PC-3 (cell line): ENCODE measurements around the gene CD274. TPM values are rescaled to one million over a fixed set of nuclear protein-coding genes. Genes with fewer than 3 reads are reported as not detected.

Source experiments
- ATAC-seq: fragments of 200-7000 bp; cut with Tn5 transposase; 2 replicates; pipeline ENCODE4 v1.9.1; 2020; ENCODE audit warnings: mild to moderate bottlenecking, moderate library complexity
- BruUV-seq: library from RNA; stranded (reverse); fragments of 400-500 nt; replicated peaks from 2 replicates; lab custom pipeline; 2021; lab: Mats Ljungman, UMichigan
- CTCF ChIA-PET: fragments of 300-600 bp; sonication (Branson Sonifier 250); formaldehyde crosslinking; loops from one replicate; lab custom pipeline; 2022; ENCODE audit warnings: antibody characterized with exemption; lab: Charles Lee
- POLR2A ChIA-PET: fragments of 300-600 bp; sonication (Branson Sonifier 250); formaldehyde crosslinking; loops from one replicate; lab custom pipeline; 2022; ENCODE audit warnings: antibody characterized with exemption; ENCODE audit not compliant: unreplicated experiment; lab: Charles Lee
- DNase-seq: peaks from one replicate; pipeline ENCODE4 v3.0.0-alpha.2; 2015
- H2AFZ ChIP-seq: fragments of 300-600 bp; sonication (generic); 2 replicates; pipeline ENCODE4 v1.6.0; 2016; ENCODE audit warnings: antibody characterized with exemption, low read length
- H3F3A ChIP-seq: fragments of 300-600 bp; sonication (generic); one replicate; pipeline ENCODE4 v1.6.0; 2017; ENCODE audit warnings: antibody characterized with exemption, low read length, control low read depth, mild to moderate bottlenecking; ENCODE audit not compliant: unreplicated experiment
- H3K27ac ChIP-seq: fragments of 300-600 bp; sonication (generic); 2 replicates; pipeline ENCODE4 v1.5.1; 2016; ENCODE audit warnings: mild to moderate bottlenecking, low read length
- H3K27me3 ChIP-seq: fragments of 300-600 bp; sonication (generic); 2 replicates; pipeline ENCODE4 v1.6.1; 2016; ENCODE audit warnings: low read length, mixed read lengths
- H3K36me3 ChIP-seq: fragments of 300-600 bp; sonication (generic); 2 replicates; pipeline ENCODE4 v1.6.1; 2016; ENCODE audit warnings: low read depth, mixed run types, low read length, mixed read lengths
- H3K4me1 ChIP-seq: fragments of 300-600 bp; sonication (generic); 2 replicates; pipeline ENCODE4 v1.5.1; 2016; ENCODE audit warnings: low read length; ENCODE audit not compliant: insufficient read depth
- H3K4me2 ChIP-seq: fragments of 300-600 bp; sonication (generic); 2 replicates; pipeline ENCODE4 v1.6.0; 2016; ENCODE audit warnings: low read length
- H3K4me3 ChIP-seq: fragments of 300-600 bp; sonication (generic); 2 replicates; pipeline ENCODE4 v1.5.1; 2016; ENCODE audit warnings: mild to moderate bottlenecking, low read length, mixed read lengths
- H3K79me2 ChIP-seq: fragments of 300-600 bp; sonication (generic); 2 replicates; pipeline ENCODE4 v1.6.1; 2017; ENCODE audit warnings: low read length, mixed read lengths
- H3K9ac ChIP-seq: fragments of 300-600 bp; sonication (generic); 2 replicates; pipeline ENCODE4 v1.6.0; 2016; ENCODE audit warnings: mild to moderate bottlenecking, low read length
- H3K9me2 ChIP-seq: fragments of 300-600 bp; sonication (generic); replicated peaks from 2 replicates; pipeline ENCODE4 v1.6.1; 2016; ENCODE audit warnings: mixed run types, low read length, mixed read lengths
- H3K9me3 ChIP-seq: fragments of 300-600 bp; sonication (generic); 2 replicates; pipeline ENCODE4 v1.6.1; 2016; ENCODE audit warnings: low read length, mixed read lengths
- H4K20me1 ChIP-seq: fragments of 300-600 bp; sonication (generic); 2 replicates; pipeline ENCODE4 v1.6.1; 2016; ENCODE audit warnings: low read length, mixed read lengths
- EZH2 ChIP-seq: fragments of 300-600 bp; sonication (generic); IDR thresholded peaks from one replicate; pipeline ENCODE4 v1.6.1; 2017; ENCODE audit warnings: antibody characterized with exemption, mild to moderate bottlenecking, low read length; ENCODE audit not compliant: unreplicated experiment
- EZH2phosphoT487 ChIP-seq: fragments of 300-600 bp; sonication (generic); IDR thresholded peaks from 2 replicates; pipeline ENCODE4 v1.6.1; 2018; ENCODE audit warnings: mild to moderate bottlenecking, antibody characterized with exemption, low read length, borderline replicate concordance
- intact Hi-C: fragments of 100-400 bp; cut with micrococcal nuclease; formaldehyde crosslinking; loops from 2 replicates; pipeline ENCODE4 v1.9.0; 2023
- total RNA-seq: library from RNA; depleted of rRNA; stranded (reverse); fragments of >200 nt; gene quantifications from 2 replicates; pipeline ENCODE4 v1.2.3, GENCODE V29; 2014
- TF ChIP-seq, protein P1 (sequence below): fragments of 300-600 bp; sonication (generic); conservative IDR thresholded peaks from 2 replicates; pipeline ENCODE4 v1.5.1; 2017; ENCODE audit warnings: antibody characterized with exemption, low read depth, mild to moderate bottlenecking, low read length

The CD274 gene
- total RNA-seq, 1 experiment from 2014 or later = 3.8 TPM

DNA sequence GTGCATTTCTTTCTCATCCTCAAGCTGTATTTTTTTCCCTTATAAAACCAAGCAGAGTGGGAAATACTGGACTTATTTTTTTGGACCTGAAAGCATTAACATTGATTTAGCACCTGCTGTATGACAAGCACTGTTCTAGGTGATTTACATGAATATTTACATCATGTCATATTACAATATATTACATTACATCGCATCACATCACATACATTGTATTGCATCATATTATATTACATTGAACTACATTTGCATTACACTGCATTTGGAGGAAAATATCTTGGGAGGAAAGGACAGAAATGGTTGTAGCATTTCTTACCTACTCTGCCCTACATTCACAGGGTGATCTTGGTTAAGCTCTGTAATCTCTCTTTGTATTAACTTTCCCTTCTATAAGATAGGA, 48.8 kb downstream of the CD274 start:
- TF ChIP-seq EZH2 (no peak), EZH2phosphoT487 (no peak)
- TF ChIP-seq, protein P1, sequence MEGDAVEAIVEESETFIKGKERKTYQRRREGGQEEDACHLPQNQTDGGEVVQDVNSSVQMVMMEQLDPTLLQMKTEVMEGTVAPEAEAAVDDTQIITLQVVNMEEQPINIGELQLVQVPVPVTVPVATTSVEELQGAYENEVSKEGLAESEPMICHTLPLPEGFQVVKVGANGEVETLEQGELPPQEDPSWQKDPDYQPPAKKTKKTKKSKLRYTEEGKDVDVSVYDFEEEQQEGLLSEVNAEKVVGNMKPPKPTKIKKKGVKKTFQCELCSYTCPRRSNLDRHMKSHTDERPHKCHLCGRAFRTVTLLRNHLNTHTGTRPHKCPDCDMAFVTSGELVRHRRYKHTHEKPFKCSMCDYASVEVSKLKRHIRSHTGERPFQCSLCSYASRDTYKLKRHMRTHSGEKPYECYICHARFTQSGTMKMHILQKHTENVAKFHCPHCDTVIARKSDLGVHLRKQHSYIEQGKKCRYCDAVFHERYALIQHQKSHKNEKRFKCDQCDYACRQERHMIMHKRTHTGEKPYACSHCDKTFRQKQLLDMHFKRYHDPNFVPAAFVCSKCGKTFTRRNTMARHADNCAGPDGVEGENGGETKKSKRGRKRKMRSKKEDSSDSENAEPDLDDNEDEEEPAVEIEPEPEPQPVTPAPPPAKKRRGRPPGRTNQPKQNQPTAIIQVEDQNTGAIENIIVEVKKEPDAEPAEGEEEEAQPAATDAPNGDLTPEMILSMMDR = no peak
- Histone ChIP-seq H3K4me1 (peaks cover 11% of the 10 kb centered on the region), H4K20me1 (no peaks in the 10 kb centered on the region), H3K79me2 (no peaks in the 10 kb centered on the region), H3K9me3 (no peaks in the 10 kb centered on the region), H3K9me2 (no peaks in the 10 kb centered on the region), H3K27me3 (no peaks in the 10 kb centered on the region), H3K36me3 (no peaks in the 10 kb centered on the region), H3K4me3 (no peak overlapping the region), H3K27ac (no peak overlapping the region), H3F3A (no peaks in the 10 kb centered on the region), H3K9ac (no peak overlapping the region), H2AFZ (no peak overlapping the region), H3K4me2 (no peak overlapping the region)
- ATAC-seq = no peak
- DNase-seq = no peak
- no TSS peak for BruUV-seq
- CTCF ChIA-PET = no interaction called here
- POLR2A ChIA-PET = interaction anchor here (0.5 kb wide), 1 partner anchor 17 kb away, joined by 6 read pairs; no protein-coding TSS in a partner anchor
- intact Hi-C loops = no loop called here

- Histone ChIP-seq H2AFZ (0 out of 2 replicates have a peak overlapping the region, but pooled peaks have one; percentile 25), H3K79me2 (no peaks in the 10 kb centered on the region), H3K9ac (no peak overlapping the region), H3K4me3 (no peak overlapping the region), H4K20me1 (no peaks in the 10 kb centered on the region), H3K9me3 (no peaks in the 10 kb centered on the region), H3K4me1 (peaks cover 9% of the 10 kb centered on the region; the same call in 1 of the 2 replicates), H3K4me2 (no peak overlapping the region), H3K27ac (no peak overlapping the region), H3K27me3 (no peaks in the 10 kb centered on the region), H3K36me3 (no peaks in the 10 kb centered on the region), H3F3A (no peaks in the 10 kb centered on the region), H3K9me2 (no peaks in the 10 kb centered on the region)
- intact Hi-C loops = no loop called here
- POLR2A ChIA-PET = no interaction called here
- TF ChIP-seq EZH2phosphoT487 (no peak), EZH2 (no peak)
- TF ChIP-seq, protein P1 = no peak
- CTCF ChIA-PET = no interaction called here
- no TSS peak for BruUV-seq
- ATAC-seq (no peak), DNase-seq (peak; percentile 41)
Measured at GRCh38 chr9:5499889-5500398, 49.6 kb downstream of the CD274 start.

DNA sequence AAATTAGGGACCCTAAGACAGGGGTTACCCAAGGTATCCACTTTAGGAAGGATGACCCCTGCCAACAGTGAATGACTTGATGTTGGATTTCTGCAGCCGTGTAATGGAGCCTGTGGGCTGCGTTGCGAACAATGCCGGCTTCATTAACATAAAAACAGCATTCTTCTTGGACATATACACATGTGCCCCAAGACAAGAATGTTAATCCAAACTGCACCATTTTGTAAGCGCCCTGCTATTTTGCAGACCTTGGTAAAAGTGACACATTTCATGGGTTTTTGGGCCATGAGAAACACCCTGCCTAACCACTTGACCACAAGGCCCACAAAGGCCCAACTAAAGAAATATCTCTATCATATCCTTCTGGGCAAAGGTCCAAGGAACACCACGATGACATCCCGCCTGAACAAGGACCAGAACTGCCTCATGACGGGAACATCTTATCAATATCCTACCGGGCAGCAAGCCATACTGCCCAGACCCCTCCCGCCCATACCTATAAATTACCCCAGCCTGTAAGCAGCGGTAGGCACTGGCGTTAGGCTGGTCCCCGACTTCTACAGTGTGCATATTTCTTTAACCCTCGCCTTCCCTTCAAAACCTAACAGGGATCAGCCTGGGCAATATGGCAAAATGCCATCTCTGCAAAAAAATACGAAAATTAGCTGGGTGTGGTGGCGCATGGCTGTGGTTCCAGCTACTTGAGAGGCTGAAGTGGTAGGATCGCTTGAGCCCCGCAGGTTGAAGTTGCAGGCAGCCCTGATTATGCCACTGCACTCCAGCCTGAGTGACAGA, 50.3 kb downstream of the CD274 start:
- H3K9me3 ChIP-seq = no peaks in the 10 kb centered on the region
- H3K27me3 ChIP-seq = no peaks in the 10 kb centered on the region
- H3F3A ChIP-seq = no peaks in the 10 kb centered on the region
- H2AFZ ChIP-seq = no peak overlapping the region
- H3K4me3 ChIP-seq = no peak overlapping the region
- no peaks in the 10 kb centered on the region for H3K9me2 ChIP-seq
- ChIA-PET CTCF (no interaction called here), POLR2A (no interaction called here)
- DNase-seq (peak; percentile 47), ATAC-seq (no peak)
- H3K9ac ChIP-seq = no peak overlapping the region
- BruUV-seq = no TSS peak
- H3K4me1 ChIP-seq = peaks cover 9% of the 10 kb centered on the region; the same call in 1 of the 2 replicates
- intact Hi-C loops = no loop called here
- no peaks in the 10 kb centered on the region for H3K79me2 ChIP-seq
- TF ChIP-seq EZH2phosphoT487 = no peak
- no peak for TF ChIP-seq EZH2
- TF ChIP-seq, protein P1 = no peak
- H3K36me3 ChIP-seq = no peaks in the 10 kb centered on the region
- no peak overlapping the region for H3K27ac ChIP-seq
- no peak overlapping the region for H3K4me2 ChIP-seq
- no peaks in the 10 kb centered on the region for H4K20me1 ChIP-seq
